Fibroblast of villous mesenchyme (primary cell): ENCODE results near the gene DPEP2NB. TPM values are rescaled to one million over a fixed set of nuclear protein-coding genes. Genes with fewer than 3 reads are reported as not detected.
"Not testable (repeated sequence)": the region's sequence is repeated elsewhere in the genome, so short reads cannot be mapped to it uniquely, and the experiment has no call there.

Experiments used
- DNase-seq: peaks from one replicate; pipeline ENCODE4 v3.0.0-alpha.2; 2010; ENCODE audit warnings: low read depth
- H3K4me3 ChIP-seq: 2 replicates; pipeline ENCODE4 v1.5.1; 2011; ENCODE audit warnings: low read depth, mild to moderate bottlenecking, low read length
- total RNA-seq: library from RNA; depleted of rRNA; stranded (reverse); fragments of >200 nt; gene quantifications from 2 replicates; pipeline ENCODE4 v1.2.3, GENCODE V29; 2012
- TF ChIP-seq, protein P1 (sequence below): IDR thresholded peaks from 2 replicates; pipeline ENCODE4 v1.5.1; 2012; ENCODE audit warnings: low read depth, mild to moderate bottlenecking, low read length; ENCODE audit not compliant: insufficient read depth

DPEP2NB gene
- total RNA-seq, 1 donor: under 0.01 TPM

DNA sequence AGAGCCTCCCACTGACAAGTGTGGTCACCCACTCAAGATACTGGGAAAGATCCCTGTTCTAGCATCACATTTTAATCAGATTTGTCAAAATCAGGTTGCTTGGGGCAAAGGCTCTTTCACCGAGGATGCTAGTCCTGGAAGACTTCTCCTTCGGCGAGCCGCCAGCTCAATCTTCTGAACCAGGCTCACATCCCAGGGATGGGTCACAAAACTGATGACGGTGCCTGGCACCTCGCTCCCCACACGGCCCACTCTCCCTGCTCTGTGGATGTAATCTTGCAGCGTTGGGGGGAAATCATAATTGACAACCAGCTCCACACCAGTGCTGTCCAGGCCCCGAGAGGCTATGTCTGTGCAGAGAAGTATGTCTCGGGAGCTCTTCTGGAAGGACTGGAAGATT lies 5.8 kb upstream of the DPEP2NB start:
- TF ChIP-seq, protein P1, sequence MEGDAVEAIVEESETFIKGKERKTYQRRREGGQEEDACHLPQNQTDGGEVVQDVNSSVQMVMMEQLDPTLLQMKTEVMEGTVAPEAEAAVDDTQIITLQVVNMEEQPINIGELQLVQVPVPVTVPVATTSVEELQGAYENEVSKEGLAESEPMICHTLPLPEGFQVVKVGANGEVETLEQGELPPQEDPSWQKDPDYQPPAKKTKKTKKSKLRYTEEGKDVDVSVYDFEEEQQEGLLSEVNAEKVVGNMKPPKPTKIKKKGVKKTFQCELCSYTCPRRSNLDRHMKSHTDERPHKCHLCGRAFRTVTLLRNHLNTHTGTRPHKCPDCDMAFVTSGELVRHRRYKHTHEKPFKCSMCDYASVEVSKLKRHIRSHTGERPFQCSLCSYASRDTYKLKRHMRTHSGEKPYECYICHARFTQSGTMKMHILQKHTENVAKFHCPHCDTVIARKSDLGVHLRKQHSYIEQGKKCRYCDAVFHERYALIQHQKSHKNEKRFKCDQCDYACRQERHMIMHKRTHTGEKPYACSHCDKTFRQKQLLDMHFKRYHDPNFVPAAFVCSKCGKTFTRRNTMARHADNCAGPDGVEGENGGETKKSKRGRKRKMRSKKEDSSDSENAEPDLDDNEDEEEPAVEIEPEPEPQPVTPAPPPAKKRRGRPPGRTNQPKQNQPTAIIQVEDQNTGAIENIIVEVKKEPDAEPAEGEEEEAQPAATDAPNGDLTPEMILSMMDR: no peak
- no peak overlapping the region for H3K4me3 ChIP-seq
- DNase-seq: no peak

DNA sequence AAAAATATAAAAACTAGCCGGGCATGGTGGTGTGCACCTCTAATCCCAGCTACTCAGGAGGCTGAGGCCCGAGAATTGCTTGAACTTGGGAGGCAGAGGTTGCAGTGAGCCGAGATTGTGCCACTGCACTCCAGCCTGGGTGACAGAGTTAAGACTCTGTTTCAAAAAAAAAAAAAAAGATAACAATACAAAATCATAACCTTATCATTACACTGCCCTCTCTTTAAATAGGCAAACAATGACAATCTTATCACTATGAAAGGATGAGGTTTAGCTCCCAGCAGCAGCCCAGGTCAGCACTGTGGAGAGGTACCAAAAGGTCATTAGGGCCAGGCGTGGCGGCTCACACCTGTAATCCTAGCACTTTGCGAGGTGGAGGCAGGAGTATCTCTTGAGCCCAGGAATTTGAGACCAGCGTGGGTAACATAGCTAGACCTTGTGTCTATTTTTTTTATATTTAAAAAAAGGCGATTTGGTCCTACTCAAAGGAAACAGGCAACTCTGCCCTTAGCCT lies 3.5 kb upstream of the DPEP2NB start:
- no peak overlapping the region for H3K4me3 ChIP-seq
- DNase-seq: no peak
- TF ChIP-seq, protein P1: no peak

DNA sequence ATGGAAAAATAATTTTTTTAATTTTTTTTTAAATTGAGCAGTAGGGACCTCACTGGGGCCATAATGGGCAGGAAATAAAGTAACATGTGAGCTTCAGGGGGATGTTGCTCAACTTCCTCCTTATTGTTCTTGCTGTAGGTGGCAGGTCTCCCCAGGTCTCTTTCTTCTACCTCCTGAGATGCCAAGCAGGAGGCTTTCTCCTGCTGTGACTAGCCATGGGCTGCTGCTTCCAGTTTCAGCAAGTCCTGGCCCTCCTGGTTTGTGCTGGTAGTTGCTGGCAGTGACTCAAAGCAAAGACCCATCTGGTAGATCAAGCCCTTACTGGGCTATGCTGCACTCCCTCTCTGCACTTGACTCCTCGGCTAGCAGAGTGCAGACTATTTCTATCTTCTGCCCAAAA lies 2.3 kb downstream of the DPEP2NB start:
- no peak for DNase-seq
- H3K4me3 ChIP-seq: no peak overlapping the region
- TF ChIP-seq, protein P1: no peak

DNA sequence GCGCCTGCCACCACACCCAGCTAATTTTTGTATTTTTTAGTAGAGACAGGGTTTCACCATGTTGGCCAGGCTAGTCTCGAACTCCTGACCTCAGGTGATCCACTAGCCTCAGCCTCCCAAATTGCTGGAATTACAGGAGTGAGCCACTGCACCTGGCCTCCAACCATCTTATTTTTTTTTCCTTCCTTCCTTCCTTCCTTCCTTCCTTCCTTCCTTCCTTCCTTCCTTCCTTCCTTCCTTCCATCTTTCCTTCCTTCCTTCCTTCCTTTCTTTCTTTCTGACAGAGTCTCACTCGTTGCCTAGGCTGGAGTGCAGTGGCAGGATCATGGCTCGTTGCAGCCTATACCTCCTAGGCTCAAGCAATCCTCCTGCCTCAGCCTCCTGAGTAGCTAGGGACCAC lies 5.8 kb downstream of the DPEP2NB start:
- not testable (repeated sequence) for DNase-seq, H3K4me3 ChIP-seq

DNA sequence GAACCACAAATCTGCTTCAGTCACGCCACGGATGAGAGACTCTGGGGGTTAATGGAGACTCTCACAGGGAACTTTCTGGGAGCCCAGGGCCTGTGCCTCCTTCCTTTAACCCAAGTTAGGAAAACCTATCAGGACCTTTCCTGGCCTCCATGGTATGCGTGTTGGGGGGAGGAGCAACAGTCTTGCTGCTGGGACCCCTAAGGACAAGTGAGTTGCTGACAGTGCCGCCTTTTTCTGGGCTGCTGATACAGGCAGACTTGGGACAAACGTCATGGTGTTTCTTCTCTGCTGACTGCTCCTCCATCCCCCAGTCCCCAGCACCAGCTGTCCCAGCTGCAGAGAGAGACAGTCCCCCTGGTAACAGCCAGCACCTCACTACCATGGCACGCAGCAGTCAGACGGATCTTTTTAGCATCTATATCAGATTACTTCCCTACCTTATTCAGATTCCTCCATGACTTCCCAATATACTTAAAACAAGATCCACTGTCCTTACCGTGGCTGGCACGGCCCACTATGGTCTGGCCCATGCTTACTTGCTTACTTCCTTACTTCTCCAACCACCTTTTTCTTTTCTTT lies 6.5 kb downstream of the DPEP2NB start:
- TF ChIP-seq, protein P1: no peak
- H3K4me3 ChIP-seq: no peak overlapping the region
- DNase-seq: no peak

DNA sequence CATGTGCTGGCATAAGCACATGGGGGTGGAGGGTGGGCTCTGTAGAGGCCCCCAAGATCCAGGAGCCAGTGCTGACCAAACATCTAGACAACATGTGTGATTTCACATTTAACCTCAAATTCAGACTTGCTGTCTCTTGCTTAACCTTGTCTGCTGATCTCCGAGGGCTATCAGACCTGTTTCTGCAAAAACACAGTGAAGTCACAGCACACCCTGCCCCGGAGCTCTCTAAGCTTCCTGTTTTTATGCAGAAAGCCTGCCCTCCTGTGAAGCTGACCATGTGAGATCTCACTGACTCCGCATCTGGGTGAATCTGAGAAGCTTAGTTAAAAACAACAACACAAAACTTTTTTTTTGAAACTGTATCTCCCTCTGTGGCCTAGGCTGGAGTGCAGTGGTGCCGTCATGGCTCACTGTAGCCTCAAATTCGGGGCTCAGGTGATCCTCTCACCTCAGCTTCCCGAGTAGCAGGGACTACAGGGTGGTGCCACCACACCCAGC lies 9.9 kb downstream of the DPEP2NB start:
- TF ChIP-seq, protein P1: no peak
- peak; percentile 73 for DNase-seq
- H3K4me3 ChIP-seq: no peak overlapping the region

DNA sequence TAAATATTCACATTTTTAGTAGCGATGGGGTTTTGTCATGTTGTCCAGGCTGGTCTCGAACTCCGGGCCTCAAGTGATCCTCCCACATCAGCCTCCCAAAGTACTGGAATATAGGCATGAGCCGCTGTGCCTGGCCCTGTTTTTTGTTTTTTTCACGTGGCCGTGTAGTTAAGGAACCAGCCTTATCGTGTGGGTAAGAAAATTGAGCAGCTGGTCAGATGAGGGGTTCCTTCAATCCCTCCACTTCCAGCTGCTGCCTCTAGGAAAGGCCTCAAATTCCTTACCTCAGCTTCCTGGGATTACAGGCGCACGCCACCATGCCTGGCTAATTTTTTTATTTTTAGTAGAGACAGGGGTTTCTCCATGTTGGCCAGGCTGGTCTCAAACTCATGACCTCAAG lies 10.5 kb downstream of the DPEP2NB start:
- TF ChIP-seq, protein P1: no peak
- no peak for DNase-seq
- no peak overlapping the region for H3K4me3 ChIP-seq
